Brain microvascular endothelial cell (primary cell): ENCODE data around the gene CUX1.

Experiments used
- DNase-seq: peaks from one replicate; pipeline ENCODE4 v3.0.0-alpha.2; 2020
- H3K27ac ChIP-seq: fragments of 250-450 bp; sonication (Bioruptor Pico); 2 replicates; pipeline ENCODE4 v1.5.1; 2020; ENCODE audit warnings: mild to moderate bottlenecking, moderate library complexity
- H3K27me3 ChIP-seq: fragments of 250-450 bp; sonication (Bioruptor Pico); replicated peaks from 2 replicates; pipeline ENCODE4 v1.5.1; 2020; ENCODE audit warnings: mild to moderate bottlenecking
- H3K36me3 ChIP-seq: fragments of 250-450 bp; sonication (Bioruptor Pico); replicated peaks from 2 replicates; pipeline ENCODE4 v1.5.1; 2020; ENCODE audit warnings: mild to moderate bottlenecking
- H3K4me3 ChIP-seq: 2 replicates; pipeline ENCODE4 v1.5.1; 2011; ENCODE audit warnings: low read depth, mild to moderate bottlenecking, control low read depth, low read length, moderate library complexity
- in situ Hi-C: cut with HindIII; loops from 2 replicates; pipeline ENCODE4 v1.10.0; 2017; ENCODE audit warnings: low sequenced_read_pairs, low pct_ligation_motif_present
- TF ChIP-seq, protein P1 (sequence below): IDR thresholded peaks from 2 replicates; pipeline ENCODE4 v1.5.1; 2011; ENCODE audit warnings: low read depth, mild to moderate bottlenecking, moderate library complexity, low read length, control low read depth, inconsistent platforms; ENCODE audit errors: missing control alignments

The CUX1 gene

DNA sequence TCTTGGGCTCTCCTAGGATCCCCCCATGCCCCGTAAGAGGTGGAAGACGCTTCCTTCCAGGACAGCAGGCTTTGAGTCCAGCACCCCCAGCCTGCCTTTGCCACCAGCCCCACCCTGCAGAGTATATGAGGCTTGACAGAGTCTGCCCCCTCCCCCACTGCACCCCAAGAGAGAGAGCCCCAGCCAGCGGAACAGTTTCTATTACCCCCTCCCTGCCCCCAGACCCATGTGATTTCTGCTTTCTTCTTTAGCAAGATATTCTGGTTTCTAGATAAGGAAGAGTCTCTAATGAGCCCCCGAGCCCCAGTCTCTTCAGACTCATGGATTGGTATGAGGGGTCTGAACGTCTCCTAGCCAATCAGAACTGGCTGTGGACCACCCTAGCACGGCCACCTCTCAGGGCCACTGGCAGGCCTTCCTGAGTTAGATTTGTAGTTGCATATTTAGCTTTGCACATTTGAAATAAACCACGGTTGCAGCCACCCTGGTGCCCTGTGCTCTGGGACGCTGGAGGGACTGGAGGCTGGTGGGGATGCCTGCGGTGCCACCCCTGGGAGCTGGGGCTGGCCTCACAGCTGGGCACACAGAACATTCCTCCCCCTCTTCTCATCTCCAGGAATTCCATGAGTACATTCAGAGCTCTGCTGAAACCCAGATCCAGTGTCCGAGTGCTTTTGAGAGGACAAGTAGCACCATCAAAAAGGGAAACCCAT is 466.2 kb downstream of the CUX1 start:
- Histone ChIP-seq H3K36me3 (no peaks in the 10 kb centered on the region), H3K27me3 (no peaks in the 10 kb centered on the region), H3K27ac (no peak overlapping the region), H3K4me3 (no peak overlapping the region)
- in situ Hi-C loops = loop anchor here (10.0 kb wide), 1 partner anchor 111 kb away; the partner anchor contains the start of gene PRKRIP1
- TF ChIP-seq, protein P1, sequence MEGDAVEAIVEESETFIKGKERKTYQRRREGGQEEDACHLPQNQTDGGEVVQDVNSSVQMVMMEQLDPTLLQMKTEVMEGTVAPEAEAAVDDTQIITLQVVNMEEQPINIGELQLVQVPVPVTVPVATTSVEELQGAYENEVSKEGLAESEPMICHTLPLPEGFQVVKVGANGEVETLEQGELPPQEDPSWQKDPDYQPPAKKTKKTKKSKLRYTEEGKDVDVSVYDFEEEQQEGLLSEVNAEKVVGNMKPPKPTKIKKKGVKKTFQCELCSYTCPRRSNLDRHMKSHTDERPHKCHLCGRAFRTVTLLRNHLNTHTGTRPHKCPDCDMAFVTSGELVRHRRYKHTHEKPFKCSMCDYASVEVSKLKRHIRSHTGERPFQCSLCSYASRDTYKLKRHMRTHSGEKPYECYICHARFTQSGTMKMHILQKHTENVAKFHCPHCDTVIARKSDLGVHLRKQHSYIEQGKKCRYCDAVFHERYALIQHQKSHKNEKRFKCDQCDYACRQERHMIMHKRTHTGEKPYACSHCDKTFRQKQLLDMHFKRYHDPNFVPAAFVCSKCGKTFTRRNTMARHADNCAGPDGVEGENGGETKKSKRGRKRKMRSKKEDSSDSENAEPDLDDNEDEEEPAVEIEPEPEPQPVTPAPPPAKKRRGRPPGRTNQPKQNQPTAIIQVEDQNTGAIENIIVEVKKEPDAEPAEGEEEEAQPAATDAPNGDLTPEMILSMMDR = no peak
- no peak for DNase-seq

DNA sequence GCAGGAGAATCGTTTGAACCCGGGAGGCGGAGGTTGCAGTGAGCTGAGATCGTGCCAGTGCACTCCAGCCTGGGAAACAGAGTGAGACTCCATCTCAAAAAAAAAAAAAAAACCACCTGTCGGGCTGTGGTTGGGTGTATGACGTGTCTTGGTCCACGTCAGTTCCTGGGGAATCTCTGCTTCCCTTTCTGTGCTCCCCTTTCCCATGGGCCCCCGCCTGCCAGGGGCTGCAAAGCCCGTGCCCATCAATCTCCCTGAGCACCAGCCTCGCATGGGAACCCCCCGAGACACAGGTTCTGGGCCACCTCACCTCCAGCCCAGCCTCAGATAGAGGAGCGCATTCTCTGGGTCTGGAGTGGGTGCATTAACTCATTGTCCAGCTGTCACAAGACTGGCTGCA is 467.0 kb downstream of the CUX1 start:
- Histone ChIP-seq H3K27me3 (no peaks in the 10 kb centered on the region), H3K4me3 (no peak overlapping the region), H3K27ac (no peak overlapping the region), H3K36me3 (no peaks in the 10 kb centered on the region)
- in situ Hi-C loops = loop anchor here (10.0 kb wide), 1 partner anchor 110 kb away; the partner anchor contains the start of gene PRKRIP1
- DNase-seq = no peak
- TF ChIP-seq, protein P1 = no peak

DNA sequence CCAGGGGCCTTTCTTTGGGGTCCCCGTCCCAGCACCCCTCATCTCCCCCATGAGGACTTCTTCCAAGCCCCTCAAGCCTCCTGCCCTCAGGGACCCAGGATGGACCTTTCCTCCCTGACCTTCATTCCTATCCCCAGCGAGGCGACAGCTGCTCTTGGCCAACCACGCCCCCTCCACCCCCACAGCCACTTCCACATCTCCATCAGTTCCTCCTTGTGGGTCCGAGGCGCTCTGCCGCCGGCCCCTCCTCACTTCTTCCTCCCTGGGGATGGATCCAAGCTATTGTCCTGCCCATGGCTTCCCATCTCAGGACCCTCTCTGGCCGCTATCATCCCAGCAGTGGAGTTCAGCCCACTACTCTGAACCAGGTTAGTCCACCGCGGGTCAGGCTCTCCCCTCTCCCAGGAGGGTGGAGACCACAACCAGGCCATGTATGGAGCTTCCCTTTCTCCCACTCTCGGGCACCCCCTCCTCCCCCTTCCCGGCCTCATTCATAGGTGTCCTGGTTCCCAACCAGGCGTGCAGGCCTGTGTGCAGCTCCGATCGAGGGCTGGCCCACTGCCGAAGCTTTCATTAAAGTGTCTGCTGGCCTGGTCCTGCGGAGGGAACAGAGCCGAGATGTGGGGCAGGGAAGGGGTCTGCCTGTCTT is 467.6 kb downstream of the CUX1 start:
- H3K27me3 ChIP-seq = no peaks in the 10 kb centered on the region
- H3K27ac ChIP-seq = no peak overlapping the region
- H3K4me3 ChIP-seq = no peak overlapping the region
- in situ Hi-C loops = loop anchor here (10.0 kb wide), 1 partner anchor 110 kb away; the partner anchor contains the start of gene PRKRIP1
- no peak for DNase-seq
- TF ChIP-seq, protein P1 = no peak
- no peaks in the 10 kb centered on the region for H3K36me3 ChIP-seq

DNA sequence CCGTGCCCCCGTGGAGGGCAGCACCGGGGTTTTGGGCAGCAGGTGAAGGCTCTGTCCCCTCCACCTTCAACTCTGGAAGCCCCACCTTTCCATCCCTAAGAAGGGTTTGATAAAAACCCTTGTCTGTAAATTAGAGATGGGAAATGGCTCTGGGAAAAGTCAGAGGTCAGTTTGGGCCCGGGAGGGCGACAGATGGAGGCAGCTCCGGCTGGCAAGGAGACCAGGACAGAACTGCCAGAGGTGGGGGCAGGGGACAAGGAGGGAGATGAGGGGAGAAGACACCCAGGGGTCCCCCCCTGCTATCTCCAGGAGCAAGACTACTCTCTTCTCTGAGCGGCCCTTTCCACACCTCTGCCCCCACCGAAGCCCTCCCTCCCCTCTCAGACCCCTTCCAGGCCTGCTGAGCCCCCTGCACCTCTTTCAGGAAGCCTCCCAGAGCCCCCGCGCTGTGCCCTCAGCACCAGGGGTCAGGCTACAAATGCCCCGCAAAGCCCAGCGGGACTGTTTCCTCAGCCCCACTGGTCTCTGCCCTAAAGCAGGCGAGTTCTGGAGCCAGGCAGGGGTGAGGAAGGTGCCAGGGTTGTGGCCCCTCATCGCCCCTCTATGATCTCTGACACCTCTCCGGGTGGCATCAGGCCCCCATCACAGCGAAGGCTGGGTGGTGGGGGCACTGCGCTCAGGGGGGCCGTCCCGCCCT is 468.3 kb downstream of the CUX1 start:
- no peak overlapping the region for H3K27ac ChIP-seq
- no peak overlapping the region for H3K4me3 ChIP-seq
- TF ChIP-seq, protein P1 = no peak
- no peak for DNase-seq
- H3K27me3 ChIP-seq = no peaks in the 10 kb centered on the region
- in situ Hi-C loops = loop anchor here (10.0 kb wide), 1 partner anchor 109 kb away; the partner anchor contains the start of gene PRKRIP1
- no peaks in the 10 kb centered on the region for H3K36me3 ChIP-seq

DNA sequence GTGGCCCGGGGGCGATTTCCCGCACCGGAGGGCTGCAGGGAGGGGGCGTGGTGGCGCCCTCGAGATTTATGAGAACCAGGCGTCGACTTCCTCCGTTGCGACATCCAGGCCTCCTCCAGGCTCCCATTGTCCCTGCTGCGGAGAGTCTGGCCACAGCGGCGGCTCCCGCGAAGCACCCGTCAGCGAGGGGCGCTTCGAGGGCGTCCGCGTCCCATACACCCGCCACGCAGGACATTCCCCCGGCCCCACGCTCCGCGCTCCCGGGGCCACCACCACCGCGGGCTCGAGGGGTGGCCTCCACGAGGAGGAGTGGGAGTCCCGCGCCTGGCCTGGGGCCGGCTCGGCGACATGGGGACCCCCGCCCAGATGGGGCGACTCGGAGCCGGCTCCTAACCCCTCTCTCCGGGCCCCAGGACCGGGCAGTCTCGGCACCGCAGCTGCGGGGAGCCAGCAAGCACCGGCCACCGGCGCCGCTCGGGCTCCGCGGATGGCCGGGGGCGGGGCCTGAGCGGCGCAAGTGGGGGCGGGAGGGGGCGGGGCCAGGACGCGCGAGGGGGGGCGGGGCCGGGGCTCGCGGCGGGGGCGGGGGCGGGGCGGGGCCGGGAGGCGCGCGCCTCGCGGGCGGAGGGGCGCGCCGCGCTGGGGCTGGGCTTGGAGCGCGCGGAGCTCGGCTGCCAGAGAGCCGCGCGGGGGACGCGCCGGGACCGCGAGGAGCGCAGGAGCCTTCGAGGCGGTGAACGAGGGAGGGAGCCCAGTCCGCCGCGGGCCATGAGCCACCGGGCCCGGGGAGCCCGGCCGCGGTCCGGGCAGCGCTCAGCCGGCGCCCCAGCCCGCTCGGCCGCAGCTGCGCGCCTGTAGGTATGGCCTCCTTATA is 469.0 kb downstream of the CUX1 start, which contains the start of gene SH2B2:
TSS of gene SH2B2 (plus strand) at position 632 of the 874 bp plus-strand sequence. CDS start 13,683 bp downstream, outside the sequence.
- Histone ChIP-seq H3K27ac (no peak within 1 kb of the TSS), H3K27me3 (no peaks in the 10 kb centered on the region), H3K36me3 (no peaks in the 10 kb centered on the region), H3K4me3 (peak within 1 kb of the TSS; percentile 59)
- DNase-seq = peak; percentile 27
- TF ChIP-seq, protein P1 = no peak
- in situ Hi-C loops = loop anchor here (10.0 kb wide), 1 partner anchor 108 kb away; the partner anchor contains the start of gene PRKRIP1
